LNCaP clone FGC (cell line): Measurements from ENCODE around the gene CIT.

Experiments
- DNase-seq: peaks from one replicate; pipeline ENCODE4 v3.0.0-alpha.2; 2011; ENCODE audit warnings: low read depth
- H3K4me3 ChIP-seq: 2 replicates; pipeline ENCODE4 v1.5.1; 2011; ENCODE audit warnings: mild to moderate bottlenecking, low read depth, low read length, control low read depth
- CTCF ChIP-seq: IDR thresholded peaks from 2 replicates; pipeline ENCODE4 v1.5.1; 2012; ENCODE audit warnings: mild to moderate bottlenecking; ENCODE audit not compliant: control insufficient read depth, insufficient read depth; ENCODE audit errors: extremely low read depth

CIT gene, protein sequence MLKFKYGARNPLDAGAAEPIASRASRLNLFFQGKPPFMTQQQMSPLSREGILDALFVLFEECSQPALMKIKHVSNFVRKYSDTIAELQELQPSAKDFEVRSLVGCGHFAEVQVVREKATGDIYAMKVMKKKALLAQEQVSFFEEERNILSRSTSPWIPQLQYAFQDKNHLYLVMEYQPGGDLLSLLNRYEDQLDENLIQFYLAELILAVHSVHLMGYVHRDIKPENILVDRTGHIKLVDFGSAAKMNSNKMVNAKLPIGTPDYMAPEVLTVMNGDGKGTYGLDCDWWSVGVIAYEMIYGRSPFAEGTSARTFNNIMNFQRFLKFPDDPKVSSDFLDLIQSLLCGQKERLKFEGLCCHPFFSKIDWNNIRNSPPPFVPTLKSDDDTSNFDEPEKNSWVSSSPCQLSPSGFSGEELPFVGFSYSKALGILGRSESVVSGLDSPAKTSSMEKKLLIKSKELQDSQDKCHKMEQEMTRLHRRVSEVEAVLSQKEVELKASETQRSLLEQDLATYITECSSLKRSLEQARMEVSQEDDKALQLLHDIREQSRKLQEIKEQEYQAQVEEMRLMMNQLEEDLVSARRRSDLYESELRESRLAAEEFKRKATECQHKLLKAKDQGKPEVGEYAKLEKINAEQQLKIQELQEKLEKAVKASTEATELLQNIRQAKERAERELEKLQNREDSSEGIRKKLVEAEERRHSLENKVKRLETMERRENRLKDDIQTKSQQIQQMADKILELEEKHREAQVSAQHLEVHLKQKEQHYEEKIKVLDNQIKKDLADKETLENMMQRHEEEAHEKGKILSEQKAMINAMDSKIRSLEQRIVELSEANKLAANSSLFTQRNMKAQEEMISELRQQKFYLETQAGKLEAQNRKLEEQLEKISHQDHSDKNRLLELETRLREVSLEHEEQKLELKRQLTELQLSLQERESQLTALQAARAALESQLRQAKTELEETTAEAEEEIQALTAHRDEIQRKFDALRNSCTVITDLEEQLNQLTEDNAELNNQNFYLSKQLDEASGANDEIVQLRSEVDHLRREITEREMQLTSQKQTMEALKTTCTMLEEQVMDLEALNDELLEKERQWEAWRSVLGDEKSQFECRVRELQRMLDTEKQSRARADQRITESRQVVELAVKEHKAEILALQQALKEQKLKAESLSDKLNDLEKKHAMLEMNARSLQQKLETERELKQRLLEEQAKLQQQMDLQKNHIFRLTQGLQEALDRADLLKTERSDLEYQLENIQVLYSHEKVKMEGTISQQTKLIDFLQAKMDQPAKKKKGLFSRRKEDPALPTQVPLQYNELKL (N-terminal part only)

DNA sequence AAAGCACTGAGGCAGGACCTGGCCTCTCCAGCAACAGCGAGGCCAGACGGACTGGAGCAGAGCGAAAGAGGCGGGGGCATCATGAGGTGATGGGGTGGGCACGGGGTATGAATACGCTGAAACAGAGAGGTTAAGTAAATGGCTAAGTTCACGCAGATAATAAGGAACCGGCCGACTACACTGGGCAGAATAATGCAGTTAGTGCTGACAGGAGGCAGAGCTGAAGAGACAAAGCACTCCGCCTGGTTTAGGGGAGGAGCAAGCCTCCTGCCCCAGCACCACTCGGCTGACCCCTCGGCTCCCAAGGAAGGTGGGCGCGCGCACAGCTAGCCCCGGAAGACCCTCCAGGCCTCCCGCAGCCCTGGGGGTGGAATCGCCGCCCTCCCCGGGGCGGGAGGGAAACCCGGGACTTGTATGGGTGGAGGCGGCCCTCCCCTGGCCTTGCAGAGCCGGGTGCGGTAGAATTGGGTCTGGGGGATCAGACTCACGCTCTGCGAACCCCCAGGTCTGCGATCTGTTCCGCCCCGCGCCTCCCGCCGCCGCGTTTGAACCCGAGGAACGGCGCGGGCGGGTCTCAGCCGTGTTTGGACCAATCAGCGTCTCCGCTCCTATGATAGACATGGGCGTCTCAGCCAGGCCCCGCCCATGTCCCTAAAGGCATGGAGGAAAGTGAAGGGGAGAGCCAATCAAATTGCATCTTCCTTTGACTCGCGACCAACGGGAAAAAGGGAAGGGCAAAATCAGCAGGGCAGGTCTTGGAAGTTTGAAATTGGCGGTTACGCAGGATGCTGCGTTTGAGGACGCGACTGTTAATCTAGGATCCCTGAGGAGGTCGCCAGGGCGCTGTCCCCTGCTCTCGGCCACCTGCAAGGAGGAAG is at the start of gene CIT:
TSS of gene CIT (minus strand) at position 560 of the 878 bp plus-strand sequence. CDS start 1,152 bp downstream, outside the sequence.
- H3K4me3 ChIP-seq = peak within 1 kb of the TSS; percentile 97

DNA sequence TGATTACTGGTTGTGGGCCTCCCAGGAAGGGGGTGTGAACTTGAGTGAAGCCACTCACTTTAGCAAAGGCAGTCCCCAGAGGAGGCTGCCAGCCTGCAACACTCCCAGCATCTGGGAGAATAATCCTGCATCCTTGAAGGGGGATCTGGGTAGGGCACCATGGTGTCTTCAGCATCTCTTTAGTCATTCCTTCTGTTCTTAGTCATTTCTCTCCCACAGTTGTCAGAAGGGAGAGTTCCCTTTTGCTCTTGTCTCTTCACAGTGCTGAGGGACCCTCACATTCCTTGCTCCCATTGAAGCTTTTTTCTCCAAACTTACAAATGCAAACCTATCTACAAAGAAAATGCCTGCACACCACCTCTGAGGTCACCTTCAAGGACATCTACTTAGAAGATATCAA is 48.1 kb upstream of the CIT start:
- TF ChIP-seq CTCF = no peak
- DNase-seq = no peak
- H3K4me3 ChIP-seq = no peak overlapping the region

More for the DNA sequence above, at the start of gene CIT:
- no peak for TF ChIP-seq CTCF
- peak; percentile 93 for DNase-seq

- H3K4me3 ChIP-seq = no peak overlapping the region
- no peak for TF ChIP-seq CTCF
- DNase-seq = no peak
Measured at GRCh38 chr12:119920064-119920463, 42.9 kb upstream of the CIT start.

DNA sequence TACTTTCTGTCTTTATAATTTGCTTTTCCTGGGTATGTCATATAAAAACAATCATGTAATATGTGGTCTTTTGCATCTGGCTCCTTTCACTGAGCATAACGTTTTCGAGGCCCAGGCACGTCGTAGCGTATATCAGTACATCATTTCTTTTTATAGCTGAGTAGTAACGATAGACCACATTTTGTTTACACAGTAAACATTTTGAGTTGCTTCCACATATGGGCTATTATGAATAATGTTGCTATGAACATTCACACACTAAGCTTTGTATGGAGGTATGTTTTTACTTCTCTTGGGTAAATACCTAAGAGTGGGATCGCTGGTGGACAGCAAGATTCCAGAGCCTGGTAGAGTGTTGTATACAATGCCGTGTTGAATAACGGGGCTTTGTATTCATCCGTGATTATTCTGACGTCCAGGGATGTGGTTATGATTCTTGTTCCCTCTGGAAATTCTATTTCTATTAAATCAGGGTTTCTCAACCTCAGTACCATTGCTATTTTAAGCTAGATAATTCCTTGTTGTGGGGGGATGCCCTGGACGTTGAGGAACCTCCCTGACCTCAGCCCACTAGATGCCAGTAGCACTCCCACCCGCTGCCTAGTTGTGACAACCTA is 38.9 kb upstream of the CIT start:
- TF ChIP-seq CTCF = no peak

GRCh38 chr12:119914666-119915065 is 37.5 kb upstream of the CIT start:
- no peak for TF ChIP-seq CTCF
- no peak overlapping the region for H3K4me3 ChIP-seq
- no peak for DNase-seq

More for the DNA sequence above, 38.9 kb upstream of the CIT start:
- no peak overlapping the region for H3K4me3 ChIP-seq
- no peak for DNase-seq
